ENCODE results near the gene SSH2.

GRCh38 chr17:29613352-29613837 lies 316.6 kb downstream of the SSH2 start:
- TF ChIP-seq POLR2A (IDR thresholded peaks at IDR 0.05; ENCODE audit: low read length) = no peak
- TF ChIP-seq GATA1 (IDR thresholded peaks at IDR 0.05; ENCODE audit: low read depth, low read length) = no peak
